NT2/D1 (cell line): Measurements from ENCODE around the gene CDKN2B-AS1.

ENCODE experiments used
- SUZ12 ChIP-seq: IDR thresholded peaks from 2 replicates; pipeline ENCODE4 v1.6.1; 2011; ENCODE audit not compliant: insufficient read length, insufficient read depth; ENCODE audit errors: extremely low read depth
- YY1 ChIP-seq: IDR thresholded peaks from 2 replicates; pipeline ENCODE4 v1.6.1; 2011; ENCODE audit not compliant: insufficient read length, insufficient read depth
- ZNF274 ChIP-seq: IDR thresholded peaks from 2 replicates; pipeline ENCODE4 v1.6.1; 2011; ENCODE audit warnings: mild to moderate bottlenecking, low read depth, low read length

GRCh38 chr9:22041775-22042174, 47.2 kb downstream of the CDKN2B-AS1 start:
- TF ChIP-seq ZNF274, result no peak
- no peak for TF ChIP-seq YY1
- TF ChIP-seq SUZ12, result no peak
